Measurements from ENCODE around the gene FMO5.
"Not testable (repeated sequence)": the region's sequence is repeated elsewhere in the genome, so short reads cannot be mapped to it uniquely, and the experiment has no call there.

FMO5 gene

GRCh38 chr1:147207192-147207591 is 17.9 kb downstream of the FMO5 start:
- no peak for DNase-seq (ENCODE audit: low read depth)

- no peak for DNase-seq (ENCODE audit: low read depth)
These were observed 21.1 kb downstream of the FMO5 start for GRCh38 chr1:147204080-147204479.

GRCh38 chr1:147202576-147202975 is 22.6 kb downstream of the FMO5 start:
- DNase-seq (ENCODE audit: low read depth) = no peak

GRCh38 chr1:147201786-147202185 is 23.4 kb downstream of the FMO5 start:
- DNase-seq (ENCODE audit: low read depth) = no peak

- no peak for DNase-seq (ENCODE audit: low read depth)
These were observed 23.9 kb downstream of the FMO5 start for GRCh38 chr1:147201276-147201675.

- DNase-seq (ENCODE audit: low read depth) = not testable (repeated sequence)
These were observed 27.8 kb downstream of the FMO5 start for GRCh38 chr1:147197324-147197723.

GRCh38 chr1:147189514-147189913 is 35.6 kb downstream of the FMO5 start:
- DNase-seq (ENCODE audit: low read depth) = no peak

- DNase-seq (ENCODE audit: low read depth) = no peak
These were observed 39.7 kb downstream of the FMO5 start for GRCh38 chr1:147185432-147185831.

- no peak for DNase-seq (ENCODE audit: low read depth)
These were observed 47.3 kb downstream of the FMO5 start for GRCh38 chr1:147177611-147178380.

- DNase-seq (ENCODE audit: low read depth) = peak; percentile 70
These were observed 52.7 kb downstream of the FMO5 start, which contains the start of gene PRKAB2 for GRCh38 chr1:147172168-147173016. PRKAB2 (minus strand) TSS chr1:147172470; CDS start chr1:147172144, 326 bp downstream.

GRCh38 chr1:147171399-147172167 is 53.6 kb downstream of the FMO5 start:
- DNase-seq (ENCODE audit: low read depth) = no peak

GRCh38 chr1:147169840-147170674 is 55.1 kb downstream of the FMO5 start:
- DNase-seq (ENCODE audit: low read depth) = no peak

GRCh38 chr1:147169171-147169570 is 56.0 kb downstream of the FMO5 start:
- no peak for DNase-seq (ENCODE audit: low read depth)

GRCh38 chr1:147168626-147169058 is 56.5 kb downstream of the FMO5 start:
- DNase-seq (ENCODE audit: low read depth) = no peak

- DNase-seq (ENCODE audit: low read depth) = no peak
These were observed 57.8 kb downstream of the FMO5 start for GRCh38 chr1:147167365-147167764.

GRCh38 chr1:147163019-147163418 is 62.1 kb downstream of the FMO5 start:
- no peak for DNase-seq (ENCODE audit: low read depth)

- no peak for DNase-seq (ENCODE audit: low read depth)
These were observed 63.0 kb downstream of the FMO5 start for GRCh38 chr1:147162093-147162492.

GRCh38 chr1:147157116-147157515 is 68.0 kb downstream of the FMO5 start:
- DNase-seq (ENCODE audit: low read depth) = not testable (repeated sequence)

GRCh38 chr1:147156642-147157041 is 68.5 kb downstream of the FMO5 start:
- DNase-seq (ENCODE audit: low read depth) = no peak

GRCh38 chr1:147152772-147153171 is 72.4 kb downstream of the FMO5 start:
- DNase-seq (ENCODE audit: low read depth) = no peak

- DNase-seq (ENCODE audit: low read depth) = no peak
These were observed 73.9 kb downstream of the FMO5 start for GRCh38 chr1:147151244-147151643.
